CD1c-positive myeloid dendritic cell (primary cell): ENCODE data around the gene SRSF6.
"Not testable (repeated sequence)": the region's sequence is repeated elsewhere in the genome, so short reads cannot be mapped to it uniquely, and the experiment has no call there.

Source experiments
- DNase-seq: peaks from one replicate; pipeline ENCODE4 v3.0.0-alpha.2; 2016; ENCODE audit errors: extremely low spot score

SRSF6 gene

GRCh38 chr20:43457640-43458421, at the start of gene SRSF6:
SRSF6 (plus strand) TSS chr20:43457896; CDS start chr20:43458034, 138 bp downstream.
- DNase-seq, result peak; percentile 95

- DNase-seq, result peak; percentile 13
These were observed 48.7 kb upstream of the SRSF6 start for GRCh38 chr20:43408848-43409576.

DNA sequence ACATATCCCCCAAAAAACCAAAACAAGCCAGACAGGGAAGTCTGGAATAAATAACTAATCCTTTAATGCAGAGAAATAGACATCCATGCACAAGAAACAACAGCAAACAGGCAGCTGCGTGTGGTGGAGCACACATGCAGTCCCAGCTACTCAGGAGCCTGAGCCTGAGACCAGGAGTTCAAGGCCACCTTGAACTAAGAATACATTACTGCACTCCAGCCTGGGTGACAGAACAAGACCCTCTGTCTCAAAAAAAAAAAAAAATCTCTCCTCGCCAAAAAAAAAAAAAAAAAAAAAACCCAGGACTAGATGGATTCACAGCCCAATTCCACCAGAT, 48.2 kb upstream of the SRSF6 start:
- no peak for DNase-seq

DNA sequence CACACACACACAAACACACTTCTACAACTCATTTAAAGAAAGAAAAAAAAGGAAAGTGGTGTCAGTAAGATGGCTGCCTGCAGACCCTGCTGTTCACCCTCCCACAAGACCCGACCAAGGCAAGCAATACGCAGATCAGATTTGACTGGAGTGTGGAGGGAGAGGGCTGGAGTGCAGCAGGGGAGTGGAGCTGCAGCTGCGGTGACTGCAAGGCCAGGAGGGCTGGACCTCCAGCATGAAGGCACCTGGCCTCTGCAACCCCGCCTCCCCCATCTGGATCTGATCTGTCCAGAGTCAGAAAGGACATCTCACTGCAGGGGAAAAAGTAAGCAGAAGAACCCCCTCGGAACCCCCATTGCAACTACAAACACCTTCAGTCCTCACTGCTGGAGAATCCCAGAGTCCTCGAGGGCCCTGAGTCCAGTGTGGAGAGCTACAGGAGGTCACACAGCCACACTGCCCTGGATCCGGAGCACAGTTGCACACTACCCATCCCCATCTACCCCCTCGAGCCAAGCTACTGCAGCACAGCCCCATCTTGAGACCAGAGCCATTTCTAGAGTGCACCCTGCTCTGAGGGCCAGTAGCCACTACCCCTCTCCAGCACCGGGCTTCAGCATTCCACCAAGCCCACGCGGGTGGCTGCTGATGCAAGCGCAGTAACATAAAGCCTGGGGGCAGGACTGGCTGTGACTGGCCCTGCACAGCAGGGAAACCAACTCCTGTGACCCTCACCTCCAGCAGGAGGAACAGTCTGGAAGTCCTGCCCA, 41.9 kb upstream of the SRSF6 start:
- DNase-seq, result no peak

DNA sequence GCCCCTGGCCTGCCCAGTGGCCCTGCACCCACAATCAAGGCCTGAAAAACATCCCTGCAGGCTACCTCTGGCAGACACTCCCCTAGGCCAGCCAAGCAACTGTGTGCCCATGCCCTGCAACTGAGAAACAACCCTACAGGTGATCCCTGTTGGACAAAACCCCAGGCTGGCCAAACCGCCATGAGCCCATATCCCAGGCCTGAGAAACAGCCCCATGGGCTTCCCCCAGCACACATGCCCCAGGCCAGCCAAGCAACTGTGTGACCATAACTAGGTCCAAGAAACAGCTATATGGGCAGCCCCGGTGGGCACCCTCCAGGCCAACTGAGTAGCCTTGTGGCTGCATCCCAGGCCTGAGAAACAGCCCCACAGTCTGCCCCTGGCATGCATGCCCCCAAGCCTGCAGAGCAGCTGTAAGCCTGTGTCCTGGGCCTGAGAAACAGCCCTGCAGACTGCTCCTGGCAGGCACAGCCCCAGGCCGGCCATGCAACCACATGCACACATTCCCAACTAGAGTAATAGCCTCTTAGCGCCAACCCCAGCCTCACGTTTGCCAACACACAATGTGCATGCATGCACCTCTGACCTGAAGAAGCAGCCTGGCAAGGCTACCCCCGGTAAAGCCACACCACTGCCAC, 41.0 kb upstream of the SRSF6 start:
- DNase-seq, result no peak

DNA sequence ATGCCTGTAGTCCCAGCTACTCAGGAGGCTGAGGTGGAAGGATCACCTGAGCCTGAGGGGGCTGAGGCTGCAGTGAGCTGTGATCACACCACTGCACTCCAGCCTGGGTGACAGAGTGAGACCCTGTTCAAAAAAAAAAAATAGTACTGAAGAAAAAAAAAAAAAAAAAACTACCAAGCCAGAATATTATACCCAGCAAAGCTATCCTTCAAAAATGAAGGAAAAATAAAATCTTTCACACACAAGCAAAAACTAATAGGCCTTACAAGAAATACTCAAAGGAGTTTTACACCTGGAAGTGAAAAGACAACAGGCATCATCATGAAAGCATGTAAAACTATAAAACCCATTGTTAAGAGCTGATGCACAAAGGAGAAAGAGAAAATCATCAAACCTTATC, 37.5 kb upstream of the SRSF6 start:
- DNase-seq, result no peak

DNA sequence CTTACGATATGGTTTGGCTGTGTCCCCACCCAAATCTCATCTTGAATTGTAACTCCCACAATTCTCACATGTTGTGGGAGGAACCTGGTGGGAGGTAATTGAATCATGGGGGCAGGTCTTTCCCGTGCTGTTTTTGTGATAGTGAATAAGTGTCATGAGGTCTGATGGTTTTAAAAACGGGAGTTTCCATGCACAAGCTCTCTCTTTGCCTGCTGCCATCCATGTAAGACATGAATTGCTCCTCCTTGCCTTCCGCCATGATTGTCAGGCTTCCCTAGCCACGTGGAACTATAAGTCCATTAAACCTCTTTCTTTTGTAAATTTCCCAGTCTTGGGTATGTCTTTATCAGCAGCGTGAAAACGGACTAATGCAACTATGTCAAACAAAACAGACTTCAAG, 36.8 kb upstream of the SRSF6 start:
- not testable (repeated sequence) for DNase-seq

- no peak for DNase-seq
These were observed 31.5 kb upstream of the SRSF6 start for GRCh38 chr20:43426172-43426571.

- no peak for DNase-seq
These were observed 27.2 kb upstream of the SRSF6 start for GRCh38 chr20:43430265-43431133.

GRCh38 chr20:43431134-43431519, 26.6 kb upstream of the SRSF6 start:
- DNase-seq, result no peak

- DNase-seq, result no peak
These were observed 25.2 kb upstream of the SRSF6 start for GRCh38 chr20:43432498-43432897.

DNA sequence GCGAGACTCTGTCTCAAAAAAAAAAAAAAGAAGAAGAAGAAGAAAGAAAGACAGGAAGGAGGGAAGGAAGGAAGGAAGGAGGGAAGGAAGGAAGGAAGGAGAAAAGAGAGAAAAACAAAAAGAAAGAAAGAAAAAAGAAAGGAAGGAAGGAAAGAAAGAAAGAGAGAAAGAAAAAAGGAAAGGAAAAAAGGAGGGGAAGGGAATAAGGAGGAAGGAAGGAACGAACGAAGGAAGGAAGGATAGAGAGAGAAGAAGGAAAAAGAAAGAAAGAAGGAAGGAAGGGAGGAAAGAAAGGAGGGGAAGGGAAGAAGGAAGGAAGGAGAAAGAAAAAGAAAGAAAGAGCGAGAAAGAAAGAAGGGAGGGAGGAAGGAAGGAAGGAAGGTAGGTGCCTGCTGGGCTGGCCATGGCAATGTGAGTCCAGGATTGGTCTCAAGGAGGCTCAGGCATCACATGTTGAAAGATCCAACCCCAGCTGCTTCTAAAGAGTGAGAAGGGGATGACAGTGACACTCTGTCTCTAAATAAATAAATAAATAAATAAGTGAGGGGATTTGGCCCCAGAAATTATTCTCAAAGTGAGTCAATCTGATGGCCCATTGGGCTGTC, 24.3 kb upstream of the SRSF6 start:
- no peak for DNase-seq

- no peak for DNase-seq
These were observed 23.1 kb upstream of the SRSF6 start for GRCh38 chr20:43434565-43434964.

DNA sequence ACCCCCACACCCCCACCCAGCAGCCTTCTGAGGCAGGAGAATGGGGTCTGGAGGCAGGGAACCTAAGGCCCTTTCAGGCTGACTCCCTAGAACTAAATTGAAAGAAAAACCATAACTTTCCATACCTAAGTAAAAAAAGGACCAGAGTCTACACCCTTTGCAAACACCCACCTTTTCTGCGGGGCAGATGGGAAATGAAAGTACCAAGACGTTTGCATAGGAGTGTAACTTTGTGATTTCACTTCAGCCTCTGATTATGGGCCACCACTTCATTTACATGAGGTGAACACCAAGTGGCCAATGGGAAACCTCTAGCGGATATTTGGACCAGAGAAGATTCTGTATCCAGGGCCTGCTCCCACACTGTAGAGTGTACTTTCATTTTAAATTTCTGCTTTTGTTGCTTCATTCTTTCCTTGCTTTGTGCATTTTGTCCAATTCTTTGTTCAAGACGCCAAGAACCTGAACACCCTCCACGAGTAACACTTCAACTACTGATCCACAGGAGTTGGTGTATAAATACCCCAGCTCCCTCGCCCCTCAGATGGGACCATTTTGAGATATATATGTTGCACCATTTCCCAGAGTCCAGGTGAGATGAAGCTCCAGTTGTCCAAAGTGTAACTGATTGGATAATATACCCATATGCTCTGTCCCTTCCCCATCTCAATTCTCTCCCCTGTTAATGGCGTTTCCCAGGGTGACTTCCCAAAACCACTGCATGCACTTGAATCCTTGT, 18.9 kb upstream of the SRSF6 start:
- DNase-seq, result no peak

GRCh38 chr20:43440531-43440930, 17.2 kb upstream of the SRSF6 start:
- DNase-seq, result no peak

DNA sequence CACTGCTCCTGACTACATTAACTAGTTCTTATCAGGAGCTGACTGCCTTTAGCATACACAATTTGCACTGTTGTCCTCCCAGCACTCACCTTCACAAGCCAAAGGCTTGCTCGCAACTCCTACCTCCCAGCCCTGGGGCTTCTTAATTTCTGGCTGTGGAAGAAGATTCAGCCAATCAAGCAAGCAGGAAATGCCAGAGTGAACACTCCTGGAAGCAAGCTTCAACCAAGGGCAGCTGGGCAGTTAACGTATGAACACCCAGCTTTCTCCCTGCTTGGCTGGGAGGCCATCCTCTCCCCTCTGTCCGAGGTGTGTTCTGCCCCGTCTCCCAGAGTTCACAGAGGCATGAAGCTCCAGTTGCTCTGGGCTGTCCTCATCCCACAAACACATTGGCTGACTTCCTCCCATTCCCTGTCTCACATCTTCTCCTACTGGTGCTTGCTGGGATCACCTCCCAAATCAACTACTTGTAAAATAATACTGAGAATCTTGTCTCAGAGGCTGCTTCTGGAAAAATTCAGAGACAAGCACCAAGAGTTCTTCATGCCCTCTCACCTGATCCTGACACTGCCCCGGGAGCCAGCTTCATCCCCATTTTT, 15.3 kb upstream of the SRSF6 start:
- DNase-seq, result no peak

- no peak for DNase-seq
These were observed 13.6 kb upstream of the SRSF6 start for GRCh38 chr20:43444107-43444506.

DNA sequence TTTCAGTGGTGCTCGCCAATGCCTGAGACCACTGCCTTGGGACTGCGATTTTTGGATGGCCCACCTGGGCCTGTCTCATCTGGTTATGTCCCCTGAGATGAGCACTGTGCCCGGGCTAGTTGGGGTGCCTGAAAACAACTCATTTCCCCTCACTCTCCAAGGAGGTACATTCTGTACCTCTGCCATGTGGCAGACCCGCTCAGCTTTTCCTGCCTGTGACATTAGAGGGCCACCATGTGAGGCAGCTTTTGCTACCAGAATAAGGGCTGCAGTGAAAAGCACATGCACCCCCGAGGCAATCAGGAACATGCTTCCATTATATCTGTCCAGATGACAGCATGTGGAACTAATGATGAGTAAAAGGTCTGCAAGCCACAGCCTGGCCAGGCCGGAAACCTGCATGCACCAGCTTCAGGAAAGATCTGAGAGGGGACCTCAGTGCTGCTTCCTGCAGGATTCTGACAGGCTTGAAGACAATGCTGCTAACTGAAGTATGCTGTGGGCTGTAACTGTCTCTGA, 11.3 kb upstream of the SRSF6 start:
- no peak for DNase-seq

DNA sequence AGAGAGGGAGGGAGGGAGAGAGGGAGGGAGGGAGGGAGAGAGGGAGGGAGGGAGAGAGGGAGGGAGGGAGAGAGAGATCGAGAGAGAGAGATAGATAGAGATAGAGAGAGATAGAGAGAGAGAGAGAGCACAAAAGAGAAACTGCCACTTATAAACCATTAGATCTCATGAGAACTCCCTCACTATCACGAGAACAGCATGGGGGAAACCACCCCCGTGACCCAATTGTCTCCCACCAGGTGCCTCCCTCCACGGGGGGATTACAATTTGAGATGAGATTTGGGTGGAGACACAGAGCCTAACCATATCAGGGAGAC, 9.3 kb upstream of the SRSF6 start:
- not testable (repeated sequence) for DNase-seq
